SK-N-SH (cell line): ENCODE measurements around the gene WDR86. TPM values are rescaled to one million over a fixed set of nuclear protein-coding genes. Genes with fewer than 3 reads are reported as not detected.

Source experiments
- CTCF ChIA-PET: fragments of 300-600, 350-600 bp; formaldehyde crosslinking; extraction: SDS; loops from one replicate; lab custom pipeline; 2021; lab: Yijun Ruan, JAX
- POLR2A ChIA-PET: fragments of 350-600 bp; sonication (Branson Sonifier 250); formaldehyde crosslinking; extraction: SDS; loops from one replicate; lab custom pipeline; 2020; ENCODE audit warnings: antibody characterized with exemption, inconsistent platforms; lab: Yijun Ruan, JAX
- DNase-seq: peaks from one replicate; pipeline ENCODE4 v3.0.0; 2012
- H2AFZ ChIP-seq: fragments of 200-600 bp; sonication (generic); 2 replicates; pipeline ENCODE4 v1.8.1; 2016; ENCODE audit warnings: antibody characterized with exemption, mild to moderate bottlenecking, low read depth
- H3F3A ChIP-seq: fragments of 200-600 bp; sonication (generic); replicated peaks from 2 replicates; pipeline ENCODE3; 2016; ENCODE audit warnings: antibody characterized with exemption, mild to moderate bottlenecking; ENCODE audit not compliant: insufficient read depth
- H3K27ac ChIP-seq, 2 experiments: fragments of 200-500 bp in 1 of 2; fragments of 200-600 bp in 1 of 2; sonication (Bioruptor generic) in 1 of 2; sonication (generic), shearing (Covaris generic) in 1 of 2; 2 replicates each; pipeline versions ENCODE4 v1.5.1 to v1.6.1; 2014 to 2016; ENCODE audit warnings: low read depth in 2 of 2, inconsistent platforms in 1 of 2, low read length in 1 of 2, mild to moderate bottlenecking in 1 of 2, mixed read lengths in 1 of 2
- H3K27me3 ChIP-seq: fragments of 200-600 bp; sonication (generic), shearing (Covaris generic); 2 replicates; pipeline ENCODE4 v1.6.1; 2016; ENCODE audit warnings: mixed run types; ENCODE audit not compliant: insufficient read depth
- H3K36me3 ChIP-seq, 2 experiments: fragments of 200-500 bp in 1 of 2; fragments of 200-600 bp in 1 of 2; sonication (Bioruptor generic) in 1 of 2; sonication (generic) in 1 of 2; replicated peaks in 1 of 2; 2 replicates each; pipeline versions ENCODE3 to v1.5.1; 2014 to 2016; ENCODE audit warnings: low read length in 1 of 2, mild to moderate bottlenecking in 1 of 2; ENCODE audit not compliant: insufficient read depth in 2 of 2, control insufficient read depth in 1 of 2
- H3K4me1 ChIP-seq, 2 experiments: fragments of 200-500 bp in 1 of 2; fragments of 200-600 bp in 1 of 2; sonication (Bioruptor generic) in 1 of 2; sonication (generic), shearing (Covaris generic) in 1 of 2; 2 replicates each; pipeline versions ENCODE4 v1.5.1 to v1.6.1; 2014 to 2016; ENCODE audit warnings: low read depth in 1 of 2, low read length in 1 of 2, mixed run types in 1 of 2; ENCODE audit not compliant: insufficient read depth in 2 of 2, control insufficient read depth in 1 of 2
- H3K4me2 ChIP-seq: fragments of 200-600 bp; sonication (generic), shearing (Covaris generic); 2 replicates; pipeline ENCODE4 v1.6.1; 2017; ENCODE audit warnings: mixed run types
- H3K4me3 ChIP-seq, 2 experiments: fragments of 200-500 bp in 1 of 2; fragments of 200-600 bp in 1 of 2; sonication (Bioruptor generic) in 1 of 2; sonication (generic), shearing (Covaris generic) in 1 of 2; 2 replicates each; pipeline versions ENCODE4 v1.5.1 to v1.8.1; 2014 to 2016; ENCODE audit warnings: low read depth in 2 of 2, inconsistent platforms in 1 of 2, low read length in 1 of 2, mild to moderate bottlenecking in 1 of 2, mixed read lengths in 1 of 2, moderate library complexity in 1 of 2
- H3K79me2 ChIP-seq: fragments of 200-600 bp; sonication (generic); 2 replicates; pipeline ENCODE4 v1.8.1; 2017; ENCODE audit warnings: mild to moderate bottlenecking; ENCODE audit not compliant: insufficient read depth
- H3K9ac ChIP-seq: fragments of 200-600 bp; sonication (generic); 2 replicates; pipeline ENCODE4 v1.6.1; 2017; ENCODE audit warnings: mixed run types
- H3K9me2 ChIP-seq: fragments of 200-600 bp; sonication (generic); 2 replicates; pipeline ENCODE4 v1.6.1; 2017; ENCODE audit warnings: mixed run types
- H3K9me3 ChIP-seq: fragments of 200-600 bp; sonication (generic); 2 replicates; pipeline ENCODE4 v1.6.1; 2017; ENCODE audit warnings: mixed run types, mild to moderate bottlenecking, moderate library complexity
- H4K20me1 ChIP-seq: fragments of 200-600 bp; sonication (generic); 2 replicates; pipeline ENCODE4 v1.6.1; 2017; ENCODE audit warnings: mild to moderate bottlenecking, mixed run types; ENCODE audit not compliant: insufficient read depth
- EZH2phosphoT487 ChIP-seq: fragments of 200-600 bp; sonication (generic); IDR thresholded peaks from 2 replicates; pipeline ENCODE4 v1.6.1; 2017; ENCODE audit warnings: low read depth, mixed run types, mild to moderate bottlenecking, antibody characterized with exemption, moderate library complexity, borderline replicate concordance
- GATA2 ChIP-seq: sonication (generic); formaldehyde crosslinking; IDR thresholded peaks from 2 replicates; pipeline ENCODE4 v1.5.0; 2020; ENCODE audit warnings: mild to moderate bottlenecking, missing genetic modification reagents
- MXI1 ChIP-seq: IDR thresholded peaks from 2 replicates; pipeline ENCODE4 v1.6.1; 2012; ENCODE audit warnings: mild to moderate bottlenecking, low read depth, low read length, improper control_type of control experiment
- POLR2AphosphoS5 ChIP-seq: IDR thresholded peaks from 2 replicates; pipeline ENCODE4 v1.6.1; 2012; ENCODE audit warnings: low read depth, low read length
- RAD21 ChIP-seq: IDR thresholded peaks from 2 replicates; pipeline ENCODE4 v1.6.1; 2012; ENCODE audit warnings: mild to moderate bottlenecking, low read length
- SMC3 ChIP-seq: IDR thresholded peaks from 2 replicates; pipeline ENCODE4 v1.6.1; 2012; ENCODE audit warnings: low read depth, low read length, improper control_type of control experiment
- WGBS: methylation state at CpG from one replicate; pipeline ENCODE4 v1.1.6; 2017; ENCODE audit warnings: low lambda C conversion rate; 5-methylcytosine and 5-hydroxymethylcytosine counted together
- polyA plus RNA-seq, 3 experiments: library from polyadenylated mRNA; depleted of rRNA; stranded (reverse); fragments of >200 nt; gene quantifications; 2 replicates each; pipeline ENCODE4 v1.2.3, GENCODE V29; 2012
- TF ChIP-seq, protein P1 (sequence below): fragments of 150-350 bp; IDR thresholded peaks from 2 replicates; pipeline ENCODE4 v1.6.1; 2016; ENCODE audit warnings: mild to moderate bottlenecking, low read depth, low read length

Gene WDR86
- polyA plus RNA-seq, 1 of the 3 experiments (the other 2 are of a cell fraction) = 1.0 TPM

DNA sequence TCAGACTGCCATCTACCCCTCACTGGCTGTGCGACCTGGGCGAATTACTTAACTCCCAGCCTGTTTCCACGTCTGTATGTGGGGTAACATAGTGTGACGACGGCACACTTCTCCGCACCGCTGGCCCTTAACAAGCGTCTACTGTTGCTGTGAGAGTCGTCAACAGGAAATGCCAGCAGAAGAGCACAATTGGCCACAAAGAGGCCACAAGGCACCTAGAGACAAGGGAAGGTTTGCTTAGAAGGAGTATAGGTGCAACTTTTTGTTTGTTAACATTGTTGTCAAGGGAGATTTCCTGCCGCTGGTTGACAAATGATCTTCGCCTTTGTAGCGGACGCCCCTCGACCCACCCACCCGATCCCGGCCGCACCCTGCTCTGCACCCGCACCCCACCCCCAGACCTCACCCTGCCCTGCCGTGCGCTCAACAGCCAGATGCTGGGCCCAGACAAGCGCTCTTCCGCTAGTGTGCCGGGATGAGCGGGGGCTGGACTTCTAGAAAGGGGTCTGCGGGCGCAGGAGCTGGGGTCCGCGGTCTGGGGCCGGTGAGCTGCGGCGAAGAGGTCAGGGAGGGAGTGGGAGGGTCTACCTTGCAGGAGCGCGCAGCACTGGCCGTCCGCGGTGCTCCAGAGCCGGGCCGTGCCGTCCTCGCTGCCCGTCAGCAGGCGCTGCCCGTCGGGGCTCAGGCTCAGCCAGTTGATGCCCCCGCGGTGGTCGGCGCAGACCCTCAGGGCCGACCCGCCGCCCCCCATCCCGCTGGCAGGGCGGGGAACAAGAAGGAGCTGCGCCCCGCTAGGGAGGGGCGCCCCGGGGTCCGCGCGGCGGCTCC lies 785 bp downstream of the WDR86 start:
- Histone ChIP-seq H3K27me3 (peaks cover 59% of the 10 kb centered on the region), H3K4me2 (peak overlapping the region; percentile 91), H2AFZ (no peak overlapping the region), H3K27ac (peak overlapping the region in 1 of 2 experiments; percentile 85; a peak in 1 of 4 replicates), H3K4me1 (peaks cover 0 to 21% of the 10 kb centered on the region in 2 experiments; a peak in 2 of 4 replicates), H3K9ac (no peak overlapping the region), H4K20me1 (no peaks in the 10 kb centered on the region), H3K9me3 (no peaks in the 10 kb centered on the region), H3K9me2 (no peaks in the 10 kb centered on the region), H3K4me3 (peak overlapping the region; percentile 59 to 61; a peak in 3 of 4 replicates), H3K79me2 (no peaks in the 10 kb centered on the region), H3K36me3 (no peaks in the 10 kb centered on the region), H3F3A (no peaks in the 10 kb centered on the region)
- ChIA-PET CTCF (interaction anchor here (0.8 to 4.1 kb wide), 14 partner anchors 9 to 130 kb away, joined by 3 to 28 read pairs (median 4); no protein-coding TSS in a partner anchor), POLR2A (interaction anchor here (1.1 to 1.2 kb wide), 4 partner anchors 9 to 148 kb away, joined by 3 to 4 read pairs (median 4); no protein-coding TSS in a partner anchor)
- WGBS = 28% methylated on average over 36 of the region's 61 CpGs
- peak; percentile 37; the same call in 1 of the 2 replicates for TF ChIP-seq EZH2phosphoT487
- peak; percentile 49 for TF ChIP-seq RAD21
- TF ChIP-seq MXI1 = peak; percentile 58; the same call in 1 of the 2 replicates
- TF ChIP-seq GATA2 = no peak
- peak; percentile 87 for DNase-seq

DNA sequence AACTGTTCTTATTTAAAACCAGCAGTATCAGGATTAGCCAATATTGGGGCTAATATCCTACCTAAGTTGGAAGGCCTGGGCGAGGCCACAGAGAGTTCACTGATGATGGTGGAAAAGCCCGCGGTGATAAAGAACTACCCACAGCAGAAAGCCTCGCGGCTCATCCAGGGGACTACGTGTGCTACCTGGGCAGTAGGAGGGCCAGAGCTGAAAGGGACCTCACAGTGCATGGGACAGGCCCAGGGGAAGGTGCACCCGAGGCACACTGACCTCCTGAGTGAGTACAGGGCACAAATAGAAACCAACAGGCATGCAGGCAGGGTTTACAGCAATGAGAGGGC lies 1.4 kb downstream of the WDR86 start:
- Histone ChIP-seq H3K36me3 (no peaks in the 10 kb centered on the region), H3K9me3 (no peaks in the 10 kb centered on the region), H3K4me2 (no peak overlapping the region), H3K79me2 (no peaks in the 10 kb centered on the region), H4K20me1 (no peaks in the 10 kb centered on the region), H3K9me2 (no peaks in the 10 kb centered on the region), H2AFZ (no peak overlapping the region), H3K27ac (no peak overlapping the region), H3K27me3 (peaks cover 53% of the 10 kb centered on the region), H3K9ac (no peak overlapping the region), H3K4me1 (peaks cover 0 to 21% of the 10 kb centered on the region in 2 experiments; a peak in 2 of 4 replicates), H3K4me3 (peak overlapping the region in 1 of 2 experiments; percentile 59; a peak in 2 of 4 replicates), H3F3A (no peaks in the 10 kb centered on the region)
- no peak for DNase-seq
- WGBS = 80% methylated on average over 7 of the region's 7 CpGs
- POLR2A ChIA-PET = interaction anchor here (1.2 kb wide), 1 partner anchor 9 kb away, joined by 4 read pairs; no protein-coding TSS in a partner anchor
- TF ChIP-seq SMC3 = 0 out of 2 replicates have a peak, but pooled peaks have one; percentile 5
- no peak for TF ChIP-seq POLR2AphosphoS5
- TF ChIP-seq, protein P1, sequence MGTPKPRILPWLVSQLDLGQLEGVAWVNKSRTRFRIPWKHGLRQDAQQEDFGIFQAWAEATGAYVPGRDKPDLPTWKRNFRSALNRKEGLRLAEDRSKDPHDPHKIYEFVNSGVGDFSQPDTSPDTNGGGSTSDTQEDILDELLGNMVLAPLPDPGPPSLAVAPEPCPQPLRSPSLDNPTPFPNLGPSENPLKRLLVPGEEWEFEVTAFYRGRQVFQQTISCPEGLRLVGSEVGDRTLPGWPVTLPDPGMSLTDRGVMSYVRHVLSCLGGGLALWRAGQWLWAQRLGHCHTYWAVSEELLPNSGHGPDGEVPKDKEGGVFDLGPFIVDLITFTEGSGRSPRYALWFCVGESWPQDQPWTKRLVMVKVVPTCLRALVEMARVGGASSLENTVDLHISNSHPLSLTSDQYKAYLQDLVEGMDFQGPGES = no peak
- CTCF ChIA-PET = interaction anchor here (4.1 kb wide), 1 partner anchor 41 kb away, joined by 28 read pairs; no protein-coding TSS in a partner anchor
